Fibroblast of mammary gland (primary cell): ENCODE data around the gene GRIK4.
A peak's percentile ranks its signal among the peaks of the same experiment; 100 is the strongest.

Experiments used
- DNase-seq: peaks from one replicate; pipeline ENCODE4 v3.0.0-alpha.2; 2010; ENCODE audit warnings: low read depth
- H3K4me3 ChIP-seq: 2 replicates; pipeline ENCODE4 v1.5.1; 2011; ENCODE audit warnings: low read depth, mild to moderate bottlenecking, low read length, moderate library complexity; ENCODE audit not compliant: control insufficient read depth
- TF ChIP-seq, protein P1 (sequence below): conservative IDR thresholded peaks from 2 replicates; pipeline ENCODE4 v1.5.1; 2011; ENCODE audit warnings: low read depth, low read length, inconsistent platforms; ENCODE audit not compliant: control insufficient read depth, insufficient read depth

The GRIK4 gene

DNA sequence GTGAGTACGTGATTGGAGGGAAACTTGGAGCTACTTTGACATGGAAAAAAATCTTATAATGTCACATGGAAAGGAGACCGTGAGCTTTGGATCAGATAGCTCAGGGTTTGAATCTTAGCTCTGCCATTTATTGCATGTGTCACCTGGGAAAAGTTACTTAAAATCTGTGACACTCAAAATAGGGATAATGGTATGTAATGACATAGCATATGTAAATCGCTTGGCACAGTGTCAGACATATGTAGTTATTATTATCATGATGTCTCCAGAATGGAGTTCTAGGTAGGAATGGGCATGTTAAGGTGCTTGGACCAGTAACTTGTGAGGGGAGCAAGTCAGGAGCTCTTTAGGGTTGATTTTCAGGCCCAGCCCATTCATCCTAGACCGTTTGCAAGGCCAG lies 75.8 kb downstream of the GRIK4 start:
- no peak overlapping the region for H3K4me3 ChIP-seq
- TF ChIP-seq, protein P1, sequence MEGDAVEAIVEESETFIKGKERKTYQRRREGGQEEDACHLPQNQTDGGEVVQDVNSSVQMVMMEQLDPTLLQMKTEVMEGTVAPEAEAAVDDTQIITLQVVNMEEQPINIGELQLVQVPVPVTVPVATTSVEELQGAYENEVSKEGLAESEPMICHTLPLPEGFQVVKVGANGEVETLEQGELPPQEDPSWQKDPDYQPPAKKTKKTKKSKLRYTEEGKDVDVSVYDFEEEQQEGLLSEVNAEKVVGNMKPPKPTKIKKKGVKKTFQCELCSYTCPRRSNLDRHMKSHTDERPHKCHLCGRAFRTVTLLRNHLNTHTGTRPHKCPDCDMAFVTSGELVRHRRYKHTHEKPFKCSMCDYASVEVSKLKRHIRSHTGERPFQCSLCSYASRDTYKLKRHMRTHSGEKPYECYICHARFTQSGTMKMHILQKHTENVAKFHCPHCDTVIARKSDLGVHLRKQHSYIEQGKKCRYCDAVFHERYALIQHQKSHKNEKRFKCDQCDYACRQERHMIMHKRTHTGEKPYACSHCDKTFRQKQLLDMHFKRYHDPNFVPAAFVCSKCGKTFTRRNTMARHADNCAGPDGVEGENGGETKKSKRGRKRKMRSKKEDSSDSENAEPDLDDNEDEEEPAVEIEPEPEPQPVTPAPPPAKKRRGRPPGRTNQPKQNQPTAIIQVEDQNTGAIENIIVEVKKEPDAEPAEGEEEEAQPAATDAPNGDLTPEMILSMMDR, result no peak
- DNase-seq, result no peak

DNA sequence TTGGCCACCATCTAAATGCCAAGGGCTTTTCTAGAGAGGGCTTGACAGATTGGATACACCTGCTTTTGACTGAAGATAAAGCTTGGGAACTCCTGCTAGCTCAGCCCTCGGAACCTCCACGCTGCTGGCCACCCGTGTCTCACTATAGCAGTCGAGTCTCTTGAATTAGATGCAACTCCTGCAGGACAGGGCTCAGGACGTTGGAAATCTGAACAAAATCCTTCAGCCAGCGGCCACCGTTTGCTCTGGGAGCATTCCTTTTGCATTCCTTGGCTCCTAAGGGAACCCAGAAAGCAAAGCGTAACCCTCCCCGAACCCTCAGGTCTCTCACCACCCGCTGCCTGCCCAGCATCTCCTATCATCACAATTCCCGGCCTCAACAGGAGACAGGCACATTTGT lies 77.8 kb downstream of the GRIK4 start:
- no peak overlapping the region for H3K4me3 ChIP-seq
- no peak for DNase-seq
- TF ChIP-seq, protein P1, result no peak

DNA sequence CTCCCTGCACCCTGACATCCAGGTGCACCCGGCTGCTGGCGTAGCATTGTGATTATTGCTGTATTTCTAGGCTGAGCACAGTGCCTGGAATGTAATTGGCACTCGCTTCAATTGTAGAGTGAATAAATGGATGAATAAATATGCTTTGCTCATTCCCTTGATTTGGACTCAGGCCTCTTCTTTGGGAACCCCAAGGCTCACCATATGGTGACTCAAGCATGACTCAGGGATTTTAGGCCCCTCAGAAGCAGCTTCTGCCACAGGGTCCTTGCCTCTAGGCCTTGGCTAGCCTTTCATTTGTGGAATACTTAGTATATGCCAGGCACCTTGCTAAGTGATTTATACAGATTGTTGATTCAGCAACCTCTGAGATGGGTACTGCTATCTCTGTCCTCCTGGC lies 78.9 kb downstream of the GRIK4 start:
- DNase-seq, result peak; percentile 17
- H3K4me3 ChIP-seq, result no peak overlapping the region
- TF ChIP-seq, protein P1, result no peak

GRCh38 chr11:120594746-120595145 lies 83.2 kb downstream of the GRIK4 start:
- no peak for DNase-seq
- TF ChIP-seq, protein P1, result no peak
- no peak overlapping the region for H3K4me3 ChIP-seq

- H3K4me3 ChIP-seq, result no peak overlapping the region
- TF ChIP-seq, protein P1, result no peak
- no peak for DNase-seq
Measured at GRCh38 chr11:120595557-120595956, 84.0 kb downstream of the GRIK4 start.

DNA sequence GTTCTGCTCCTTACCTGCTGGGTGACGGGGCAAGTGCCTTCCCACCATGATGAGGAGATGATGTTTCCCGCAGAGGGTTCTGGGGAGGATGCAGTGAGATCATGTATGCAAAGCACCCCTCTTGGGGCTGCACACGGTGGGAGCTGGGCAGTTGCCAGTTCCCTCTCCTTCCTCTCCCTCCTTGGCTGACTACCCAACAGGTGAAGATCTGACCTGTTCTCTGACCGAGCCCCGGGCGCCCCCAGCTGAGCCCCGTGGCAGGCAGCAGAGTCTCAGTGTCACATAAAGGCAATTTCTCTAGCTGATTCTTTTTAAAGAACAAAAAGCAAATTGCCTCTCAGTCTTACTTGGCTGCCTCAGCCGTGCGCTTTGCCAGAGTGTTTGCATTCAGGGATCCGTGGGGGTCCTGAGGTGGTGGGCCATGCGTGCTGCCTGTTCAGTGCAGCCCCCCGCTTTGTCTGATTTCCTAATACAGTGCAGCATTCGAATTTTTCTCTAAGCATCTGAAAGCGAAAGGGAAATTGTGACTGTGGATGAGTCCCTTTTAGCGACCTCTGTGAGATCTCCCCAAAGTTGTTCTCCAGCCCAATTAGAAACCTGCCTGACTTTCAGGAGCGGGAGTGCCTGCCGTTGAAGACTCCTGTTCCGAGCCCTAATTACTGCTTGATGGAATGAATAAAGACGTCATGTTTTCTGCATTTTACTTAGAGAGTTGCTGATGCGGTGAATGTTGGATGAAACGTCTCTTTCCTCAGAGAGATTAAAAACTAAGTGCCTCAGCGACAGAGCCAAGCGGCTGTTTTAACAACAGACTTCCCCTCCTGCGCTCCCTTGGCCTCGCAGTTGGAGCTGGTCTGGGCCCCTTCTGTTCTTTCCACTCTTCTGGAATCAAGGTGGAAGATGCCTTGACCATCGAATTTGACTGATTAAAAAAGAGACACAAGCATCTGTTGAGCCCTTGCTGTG lies 86.0 kb downstream of the GRIK4 start:
- TF ChIP-seq, protein P1, result no peak
- DNase-seq, result no peak
- H3K4me3 ChIP-seq, result no peak overlapping the region
